H9 (cell line): ENCODE data around the gene EPN1. TPM values are rescaled to one million over a fixed set of nuclear protein-coding genes. Genes with fewer than 3 reads are reported as not detected.

Experiments
- DNase-seq: peaks from one replicate; pipeline ENCODE4 v3.0.0-alpha.2; 2017
- H2AFZ ChIP-seq: one replicate; pipeline ENCODE4 v1.6.1; 2013; ENCODE audit warnings: mild to moderate bottlenecking, low read length, control low read depth, moderate library complexity
- H2AK5ac ChIP-seq: 2 replicates; pipeline ENCODE4 v1.6.1; 2013; ENCODE audit warnings: low read length, control low read depth, mixed read lengths; ENCODE audit not compliant: insufficient read length
- H2BK120ac ChIP-seq: one replicate; pipeline ENCODE4 v1.6.1; 2013; ENCODE audit warnings: low read depth, mild to moderate bottlenecking, low read length, control low read depth, inconsistent platforms; ENCODE audit not compliant: poor library complexity, severe bottlenecking
- H2BK12ac ChIP-seq: 2 replicates; pipeline ENCODE4 v1.6.1; 2013; ENCODE audit warnings: low read length, control low read depth, mixed read lengths, low read depth; ENCODE audit not compliant: insufficient read length
- H2BK15ac ChIP-seq: 2 replicates; pipeline ENCODE4 v1.6.1; 2013; ENCODE audit warnings: low read depth, low read length, control low read depth
- H2BK20ac ChIP-seq: one replicate; pipeline ENCODE4 v1.6.1; 2013; ENCODE audit warnings: low read depth, mild to moderate bottlenecking, low read length, control low read depth, inconsistent platforms; ENCODE audit not compliant: poor library complexity, severe bottlenecking
- H2BK5ac ChIP-seq: 2 replicates; pipeline ENCODE4 v1.6.1; 2013; ENCODE audit warnings: low read length, control low read depth, mixed read lengths; ENCODE audit not compliant: insufficient read length
- H3K14ac ChIP-seq: 2 replicates; pipeline ENCODE4 v1.6.1; 2013; ENCODE audit warnings: low read length, control low read depth; ENCODE audit not compliant: insufficient read depth
- H3K18ac ChIP-seq: 2 replicates; pipeline ENCODE4 v1.6.1; 2013; ENCODE audit warnings: low read depth, mild to moderate bottlenecking, mixed read lengths, low read length, control low read depth; ENCODE audit not compliant: insufficient read length
- H3K23ac ChIP-seq: 2 replicates; pipeline ENCODE4 v1.6.1; 2013; ENCODE audit warnings: low read length, control low read depth, mixed read lengths, low read depth; ENCODE audit not compliant: insufficient read length
- H3K23me2 ChIP-seq: 2 replicates; pipeline ENCODE4 v1.6.1; 2013; ENCODE audit warnings: low read depth, mild to moderate bottlenecking, mixed read lengths, low read length, control low read depth; ENCODE audit not compliant: insufficient read length, poor library complexity, severe bottlenecking
- H3K27ac ChIP-seq: 2 replicates; pipeline ENCODE4 v1.5.1; 2013; ENCODE audit warnings: low read length, control low read depth, mixed read lengths, low read depth; ENCODE audit not compliant: insufficient read length
- H3K27me3 ChIP-seq: 2 replicates; pipeline ENCODE4 v1.6.1; 2013; ENCODE audit warnings: low read length, control low read depth, inconsistent platforms; ENCODE audit not compliant: insufficient read depth
- H3K4ac ChIP-seq: 2 replicates; pipeline ENCODE4 v1.6.1; 2013; ENCODE audit warnings: low read depth, mild to moderate bottlenecking, control low read depth, inconsistent platforms, low read length, moderate library complexity
- H3K4me1 ChIP-seq: 2 replicates; pipeline ENCODE4 v1.6.1; 2013; ENCODE audit warnings: low read length, control low read depth, inconsistent platforms; ENCODE audit not compliant: insufficient read depth
- H3K4me2 ChIP-seq: 2 replicates; pipeline ENCODE4 v1.6.1; 2013; ENCODE audit warnings: low read length, control low read depth, mixed read lengths; ENCODE audit not compliant: insufficient read length, insufficient read depth
- H3K56ac ChIP-seq: 2 replicates; pipeline ENCODE4 v1.6.1; 2013; ENCODE audit warnings: low read depth, mild to moderate bottlenecking, mixed read lengths, low read length, control low read depth; ENCODE audit not compliant: insufficient read length
- H3K79me1 ChIP-seq: 2 replicates; pipeline ENCODE4 v1.6.1; 2013; ENCODE audit warnings: low read depth, mild to moderate bottlenecking, moderate library complexity, low read length, control low read depth, inconsistent platforms; ENCODE audit not compliant: insufficient read depth, poor library complexity, severe bottlenecking
- H3K79me2 ChIP-seq: 2 replicates; pipeline ENCODE4 v1.6.1; 2013; ENCODE audit warnings: low read length, control low read depth, inconsistent platforms; ENCODE audit not compliant: insufficient read depth
- H3K9ac ChIP-seq: 2 replicates; pipeline ENCODE4 v1.6.1; 2013; ENCODE audit warnings: low read length, control low read depth, mixed read lengths; ENCODE audit not compliant: insufficient read length; ENCODE audit errors: extremely low read depth
- H3K9me3 ChIP-seq: one replicate; pipeline ENCODE4 v1.6.1; 2013; ENCODE audit warnings: low read depth, low read length, inconsistent platforms; ENCODE audit not compliant: control insufficient read depth
- H3T11ph ChIP-seq: one replicate; pipeline ENCODE4 v1.6.1; 2013; ENCODE audit warnings: mild to moderate bottlenecking, low read length, control low read depth, inconsistent platforms
- H4K20me1 ChIP-seq: one replicate; pipeline ENCODE4 v1.6.1; 2013; ENCODE audit not compliant: control insufficient read depth, insufficient read length, insufficient read depth
- H4K5ac ChIP-seq: 2 replicates; pipeline ENCODE4 v1.6.1; 2013; ENCODE audit warnings: low read depth, mild to moderate bottlenecking, mixed read lengths, low read length, control low read depth; ENCODE audit not compliant: insufficient read length
- H4K8ac ChIP-seq: replicated peaks from 2 replicates; pipeline ENCODE4 v1.6.1; 2013; ENCODE audit warnings: low read length, control low read depth, mixed read lengths, low read depth; ENCODE audit not compliant: insufficient read length
- H4K91ac ChIP-seq: 2 replicates; pipeline ENCODE4 v1.6.1; 2013; ENCODE audit warnings: low read depth, mild to moderate bottlenecking, moderate library complexity, mixed read lengths, low read length, control low read depth; ENCODE audit not compliant: insufficient read length
- H3K27ac Mint-ChIP-seq, 3 experiments: 2 replicates in 2 of 3; 3 replicates in 1 of 3; pipeline ENCODE4 v1.8.0; 2020 to 2021; ENCODE audit warnings: mixed read lengths in 3 of 3, mild to moderate bottlenecking in 1 of 3, moderate library complexity in 1 of 3
- H3K27me3 Mint-ChIP-seq: 2 replicates; pipeline ENCODE4 v1.8.0; 2021; ENCODE audit warnings: low read depth, mild to moderate bottlenecking, moderate library complexity, mixed read lengths
- H3K36me3 Mint-ChIP-seq, 3 experiments: 2 replicates in 2 of 3; 3 replicates in 1 of 3; pipeline ENCODE4 v1.8.0; 2020 to 2021; ENCODE audit warnings: low read depth in 3 of 3, mixed read lengths in 3 of 3; ENCODE audit not compliant: insufficient read depth in 1 of 3
- H3K4me1 Mint-ChIP-seq, 2 experiments: 2 replicates each; pipeline ENCODE4 v1.8.0; 2020; ENCODE audit warnings: mixed read lengths in 2 of 2
- H3K4me3 Mint-ChIP-seq, 2 experiments: 2 replicates in 1 of 2; 3 replicates in 1 of 2; pipeline ENCODE4 v1.8.0; 2020 to 2021; ENCODE audit warnings: mild to moderate bottlenecking in 2 of 2, mixed read lengths in 2 of 2, moderate library complexity in 1 of 2
- H3K9me3 Mint-ChIP-seq, 2 experiments: 2 replicates in 1 of 2; 3 replicates in 1 of 2; pipeline ENCODE4 v1.8.0; 2020; ENCODE audit warnings: mild to moderate bottlenecking in 2 of 2, mixed read lengths in 2 of 2, moderate library complexity in 1 of 2
- WGBS: extraction: QIAGEN DNeasy Blood & Tissue Kit; methylation state at CpG from one replicate; pipeline ENCODE4 v1.1.7; 2013; ENCODE audit warnings: missing lambda C conversion rate, low lambda C conversion rate, mixed read lengths; ENCODE audit not compliant: insufficient read length; ENCODE audit errors: extremely low coverage; 5-methylcytosine and 5-hydroxymethylcytosine counted together
- total RNA-seq: library from RNA; stranded (reverse); gene quantifications from 2 replicates; pipeline ENCODE4 v1.2.1, GENCODE V29; 2021
- TF ChIP-seq, protein P1 (sequence below): fragments of 200-600 bp; sonication (generic); conservative IDR thresholded peaks from 3 replicates; pipeline ENCODE4 v1.8.0; 2021; ENCODE audit warnings: antibody characterized with exemption, mild to moderate bottlenecking

The EPN1 gene
- total RNA-seq, 1 experiment from 2014 or later = 159 TPM

DNA sequence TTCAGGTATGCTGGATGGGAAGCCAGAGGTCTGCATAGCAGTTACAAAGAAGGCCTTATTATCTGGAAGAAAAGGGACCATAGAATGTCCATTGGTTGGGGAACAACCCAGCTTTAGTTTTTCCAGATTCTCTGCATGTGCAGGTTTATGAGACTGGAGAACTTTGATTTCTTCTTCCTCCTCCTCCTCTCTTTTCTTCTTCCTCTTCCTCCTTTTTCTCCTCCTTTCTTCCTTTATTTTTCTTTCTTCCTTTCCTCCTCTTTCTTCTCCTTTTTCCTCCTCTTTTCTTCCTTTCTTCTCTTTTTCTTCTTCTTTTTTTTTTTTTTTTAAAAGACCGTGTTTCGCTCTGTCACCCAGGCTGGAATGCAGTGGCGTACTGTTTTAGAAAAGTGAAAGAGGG is 30.9 kb downstream of the EPN1 start:
- Histone ChIP-seq H3K79me2 (no peaks in the 10 kb centered on the region), H3K79me1 (no peaks in the 10 kb centered on the region), H2BK120ac (no peak overlapping the region), H3K18ac (no peak overlapping the region), H3K4me1 (no peaks in the 10 kb centered on the region), H2BK5ac (no peak overlapping the region), H4K8ac (no peak overlapping the region), H3K23ac (no peak overlapping the region), H2AFZ (no peak overlapping the region), H3K23me2 (no peaks in the 10 kb centered on the region), H2BK20ac (no peak overlapping the region), H2BK15ac (no peak overlapping the region), H3K27me3 (no peaks in the 10 kb centered on the region), H3K4ac (no peak overlapping the region), H4K5ac (no peak overlapping the region), H4K20me1 (no peaks in the 10 kb centered on the region), H3K9ac (no peak overlapping the region), H3T11ph (no peak overlapping the region), H2AK5ac (no peak overlapping the region), H4K91ac (no peak overlapping the region), H3K27ac (no peak overlapping the region), H3K56ac (no peak overlapping the region), H2BK12ac (no peak overlapping the region), H3K4me2 (no peak overlapping the region), H3K9me3 (no peaks in the 10 kb centered on the region), H3K14ac (no peak overlapping the region)
- peaks cover 61 to 94% of the 10 kb centered on the region in 2 experiments for H3K9me3 Mint-ChIP-seq
- TF ChIP-seq, protein P1, sequence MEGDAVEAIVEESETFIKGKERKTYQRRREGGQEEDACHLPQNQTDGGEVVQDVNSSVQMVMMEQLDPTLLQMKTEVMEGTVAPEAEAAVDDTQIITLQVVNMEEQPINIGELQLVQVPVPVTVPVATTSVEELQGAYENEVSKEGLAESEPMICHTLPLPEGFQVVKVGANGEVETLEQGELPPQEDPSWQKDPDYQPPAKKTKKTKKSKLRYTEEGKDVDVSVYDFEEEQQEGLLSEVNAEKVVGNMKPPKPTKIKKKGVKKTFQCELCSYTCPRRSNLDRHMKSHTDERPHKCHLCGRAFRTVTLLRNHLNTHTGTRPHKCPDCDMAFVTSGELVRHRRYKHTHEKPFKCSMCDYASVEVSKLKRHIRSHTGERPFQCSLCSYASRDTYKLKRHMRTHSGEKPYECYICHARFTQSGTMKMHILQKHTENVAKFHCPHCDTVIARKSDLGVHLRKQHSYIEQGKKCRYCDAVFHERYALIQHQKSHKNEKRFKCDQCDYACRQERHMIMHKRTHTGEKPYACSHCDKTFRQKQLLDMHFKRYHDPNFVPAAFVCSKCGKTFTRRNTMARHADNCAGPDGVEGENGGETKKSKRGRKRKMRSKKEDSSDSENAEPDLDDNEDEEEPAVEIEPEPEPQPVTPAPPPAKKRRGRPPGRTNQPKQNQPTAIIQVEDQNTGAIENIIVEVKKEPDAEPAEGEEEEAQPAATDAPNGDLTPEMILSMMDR = no peak
- peaks cover 24 to 39% (median 35%) of the 10 kb centered on the region in 3 experiments for H3K36me3 Mint-ChIP-seq
- no peak for DNase-seq
- H3K4me1 Mint-ChIP-seq = no peaks in the 10 kb centered on the region
- H3K27ac Mint-ChIP-seq = no peak overlapping the region
- WGBS = no CpG with 5 or more reads among the region's 3 CpGs
- H3K4me3 Mint-ChIP-seq = no peak overlapping the region
- H3K27me3 Mint-ChIP-seq = peaks cover 32% of the 10 kb centered on the region
